B cell (primary cell): ENCODE results near the gene CHPT1. TPM values are rescaled to one million over a fixed set of nuclear protein-coding genes. Genes with fewer than 3 reads are reported as not detected.

ENCODE experiments used
- ATAC-seq: fragments of 200-7000 bp; cut with Tn5 transposase; one replicate; pipeline ENCODE4 v1.10.0; 2021; ENCODE audit warnings: low read depth, mild to moderate bottlenecking, moderate number of reproducible peaks, moderate library complexity
- CTCF ChIA-PET: fragments of 350-600 bp; sonication (Branson Sonifier 250); formaldehyde crosslinking; loops from one replicate; lab custom pipeline; 2021; ENCODE audit warnings: antibody characterized with exemption, inconsistent platforms; lab: Charles Lee
- POLR2A ChIA-PET: fragments of 350-600 bp; sonication (Branson Sonifier 250); formaldehyde crosslinking; loops from one replicate; lab custom pipeline; 2021; ENCODE audit warnings: antibody characterized with exemption; lab: Charles Lee
- DNase-seq: peaks from one replicate; pipeline ENCODE4 v3.0.0; 2013
- H2AFZ ChIP-seq: 2 replicates; pipeline ENCODE4 v1.6.1; 2012; ENCODE audit warnings: mild to moderate bottlenecking, low read depth, low read length; ENCODE audit not compliant: insufficient read depth, poor library complexity, severe bottlenecking
- H3K27ac ChIP-seq, 2 donors: 1 replicate in 1 of 2; 2 replicates in 1 of 2; pipeline ENCODE4 v1.5.1; 2012 to 2013; ENCODE audit warnings: low read length in 2 of 2, mild to moderate bottlenecking in 2 of 2, moderate library complexity in 1 of 2
- H3K27me3 ChIP-seq, 4 experiments: fragments of 200-600 bp in 1 of 4; sonication (generic) in 1 of 4; replicated peaks in 1 of 4; 1 replicate in 2 of 4; 2 replicates in 2 of 4; pipeline versions ENCODE4 v1.6.1 to v1.7.0; 2013 to 2016; ENCODE audit warnings: low read length in 3 of 4, mild to moderate bottlenecking in 2 of 4, mixed read lengths in 1 of 4, moderate library complexity in 1 of 4; ENCODE audit not compliant: insufficient read depth in 4 of 4, control insufficient read depth in 3 of 4; ENCODE audit errors: control extremely low read depth in 1 of 4
- H3K36me3 ChIP-seq, 2 experiments: replicated peaks in 1 of 2; 1 replicate in 1 of 2; 2 replicates in 1 of 2; pipeline versions ENCODE4 v1.6.1 to v1.7.1; 2013; ENCODE audit warnings: low read length in 1 of 2; ENCODE audit not compliant: insufficient read depth in 2 of 2, control insufficient read depth in 1 of 2; ENCODE audit errors: control extremely low read depth in 1 of 2, extremely low read depth in 1 of 2
- H3K4me1 ChIP-seq, 2 donors: fragments of 200-600 bp in 1 of 2; sonication (generic) in 1 of 2; 1 replicate in 1 of 2; 2 replicates in 1 of 2; pipeline versions ENCODE4 v1.5.1 to v1.6.1; 2013 to 2017; ENCODE audit warnings: low read length in 2 of 2; ENCODE audit not compliant: control insufficient read depth in 2 of 2, insufficient read depth in 2 of 2
- H3K4me2 ChIP-seq: replicated peaks from 2 replicates; pipeline ENCODE3; 2012; ENCODE audit warnings: mild to moderate bottlenecking, low read depth, low read length; ENCODE audit not compliant: poor library complexity, severe bottlenecking
- H3K4me3 ChIP-seq, 5 experiments: fragments of 200-600 bp in 1 of 5; sonication (generic) in 1 of 5; 1 replicate in 3 of 5; 2 replicates in 2 of 5; pipeline versions ENCODE4 v1.5.1 to v1.7.0; 2011 to 2016; ENCODE audit warnings: low read length in 4 of 5, mild to moderate bottlenecking in 4 of 5, low read depth in 2 of 5, control low read depth in 1 of 5, moderate library complexity in 1 of 5; ENCODE audit not compliant: insufficient read depth in 1 of 5; ENCODE audit errors: control extremely low read depth in 1 of 5, extremely low read depth in 1 of 5
- H3K79me2 ChIP-seq: fragments of 200-600 bp; sonication (generic); one replicate; pipeline ENCODE4 v1.6.0; 2016; ENCODE audit warnings: low read length; ENCODE audit not compliant: control insufficient read depth, insufficient read depth
- H3K9ac ChIP-seq: fragments of 200-600 bp; sonication (generic); 2 replicates; pipeline ENCODE4 v1.6.1; 2017; ENCODE audit warnings: mild to moderate bottlenecking, low read length, moderate library complexity
- H3K9me3 ChIP-seq, 3 donors: one replicate each; pipeline versions ENCODE4 v1.6.1 to v1.7.1; 2013; ENCODE audit warnings: low read length in 2 of 3; ENCODE audit not compliant: control insufficient read depth in 2 of 3, insufficient read depth in 1 of 3; ENCODE audit errors: control extremely low read depth in 1 of 3
- H4K20me1 ChIP-seq: 2 replicates; pipeline ENCODE4 v1.6.0; 2012; ENCODE audit warnings: mild to moderate bottlenecking, low read length; ENCODE audit not compliant: insufficient read depth, control insufficient read depth, poor library complexity, severe bottlenecking
- H3K27ac Mint-ChIP-seq: one replicate; pipeline ENCODE4 v1.8.0; 2021; ENCODE audit warnings: mixed read lengths
- H3K27me3 Mint-ChIP-seq: one replicate; pipeline ENCODE4 v1.8.0; 2021; ENCODE audit warnings: mixed read lengths
- H3K4me1 Mint-ChIP-seq: one replicate; pipeline ENCODE4 v1.8.0; 2021; ENCODE audit warnings: mixed read lengths
- H3K4me3 Mint-ChIP-seq: one replicate; pipeline ENCODE4 v1.8.0; 2021; ENCODE audit warnings: mixed read lengths
- H3K9me3 Mint-ChIP-seq: one replicate; pipeline ENCODE4 v1.8.0; 2022; ENCODE audit warnings: mixed read lengths; ENCODE audit not compliant: insufficient read depth
- CTCF ChIP-seq: fragments of 200-600 bp; IDR thresholded peaks from one replicate; pipeline ENCODE4 v1.8.0; 2022; ENCODE audit warnings: antibody characterized with exemption, mild to moderate bottlenecking
- EZH2 ChIP-seq: IDR thresholded peaks from 2 replicates; pipeline ENCODE4 v1.6.1; 2012; ENCODE audit warnings: borderline replicate concordance, low read depth, mild to moderate bottlenecking, moderate library complexity, low read length; ENCODE audit not compliant: insufficient read depth, poor library complexity, severe bottlenecking
- WGBS: methylation state at CpG from one replicate; pipeline ENCODE4 v1.1.5; 2013; ENCODE audit warnings: missing lambda C conversion rate; ENCODE audit not compliant: insufficient coverage; 5-methylcytosine and 5-hydroxymethylcytosine counted together
- intact Hi-C: fragments of 100-400 bp; cut with micrococcal nuclease; formaldehyde crosslinking; loops from one replicate; pipeline ENCODE4 v1.10.0; 2022
- polyA plus RNA-seq: library from polyadenylated mRNA; depleted of rRNA; stranded (reverse); fragments of >200 nt; gene quantifications from 2 replicates; pipeline ENCODE4 v1.2.3, GENCODE V29; 2012
- total RNA-seq, 2 donors: library from RNA; stranded (reverse); fragments of 120-200 nt in 1 of 2; gene quantifications; 1 replicate in 1 of 2; 2 replicates in 1 of 2; pipeline versions ENCODE4 v1.2.3 to v1.2.4, GENCODE V29; 2013 to 2022

Gene CHPT1
- total and polyA plus RNA-seq, 2 donors (not counting 1 experiment from before 2014, with no cell fraction given) = 46.9 to 215 TPM

- H3K27me3 ChIP-seq = no peaks in the 10 kb centered on the region
- H3K4me3 Mint-ChIP-seq = no peak overlapping the region
- H3K79me2 ChIP-seq = no peaks in the 10 kb centered on the region
- 100% methylated on average over 1 of the region's 5 CpGs for WGBS
- intact Hi-C loops = loop anchor here (5.0 kb wide), 1 partner anchor 37 kb away; no protein-coding TSS in a partner anchor
- ATAC-seq = no peak
- H3K9me3 ChIP-seq = no peaks in the 10 kb centered on the region
- H2AFZ ChIP-seq = no peak overlapping the region
- H3K4me1 ChIP-seq = peaks cover 3% of the 10 kb centered on the region in 2 donors
- H3K27me3 Mint-ChIP-seq = no peaks in the 10 kb centered on the region
- no peak overlapping the region for H3K4me2 ChIP-seq
- H3K9ac ChIP-seq = no peak overlapping the region
- peak overlapping the region; percentile 54 for H3K27ac Mint-ChIP-seq
- H3K9me3 Mint-ChIP-seq = no peaks in the 10 kb centered on the region
- peaks cover 20% of the 10 kb centered on the region for H3K4me1 Mint-ChIP-seq
- POLR2A ChIA-PET = no interaction called here
- no peak overlapping the region for H3K4me3 ChIP-seq
- TF ChIP-seq CTCF (no peak), EZH2 (no peak)
- no peak for DNase-seq
- CTCF ChIA-PET = interaction anchor here (1.1 to 1.3 kb wide), 2 partner anchors 8 to 21 kb away, joined by 3 to 5 read pairs; no protein-coding TSS in a partner anchor
- H3K27ac ChIP-seq = no peak overlapping the region
- peaks cover 6 to 18% of the 10 kb centered on the region in 2 experiments for H3K36me3 ChIP-seq
- H4K20me1 ChIP-seq = no peaks in the 10 kb centered on the region
These were observed 66.8 kb downstream of the CHPT1 start for GRCh38 chr12:101764051-101764792.

- Mint-ChIP-seq H3K27me3 (no peaks in the 10 kb centered on the region), H3K27ac (no peak overlapping the region), H3K4me1 (peaks cover 6% of the 10 kb centered on the region), H3K9me3 (no peaks in the 10 kb centered on the region), H3K4me3 (no peak overlapping the region)
- no CpG with 5 or more reads among the region's 1 CpG for WGBS
- Histone ChIP-seq H3K9me3 (no peaks in the 10 kb centered on the region), H3K9ac (no peak overlapping the region), H2AFZ (no peak overlapping the region), H3K4me2 (no peak overlapping the region), H3K27me3 (no peaks in the 10 kb centered on the region), H4K20me1 (no peaks in the 10 kb centered on the region), H3K27ac (no peak overlapping the region), H3K4me1 (no peaks in the 10 kb centered on the region), H3K4me3 (no peak overlapping the region), H3K36me3 (peaks cover 4 to 21% of the 10 kb centered on the region in 2 experiments), H3K79me2 (no peaks in the 10 kb centered on the region)
- no peak for DNase-seq
- ChIA-PET POLR2A (no interaction called here), CTCF (interaction anchor here (0.9 to 2.3 kb wide), 3 partner anchors 12 to 353 kb away, joined by 3 to 6 read pairs (median 4); no protein-coding TSS in a partner anchor)
- intact Hi-C loops = no loop called here
- ATAC-seq = no peak
- TF ChIP-seq EZH2 = no peak
- no peak for TF ChIP-seq CTCF
These were observed 70.1 kb downstream of the CHPT1 start for GRCh38 chr12:101767537-101767936.
